Pancreas (tissue), 10 donors: ENCODE measurements around the gene CARS1. TPM values are rescaled to one million over a fixed set of nuclear protein-coding genes. Genes with fewer than 3 reads are reported as not detected.
A peak's percentile ranks its signal among the peaks of the same experiment; 100 is the strongest.

Source experiments
- ATAC-seq, 4 donors: fragments of 200-7000 bp; cut with Tn5 transposase; one replicate each; pipeline versions ENCODE4 v1.8.0 to v1.9.1; 2020; ENCODE audit warnings: mild to moderate bottlenecking in 4 of 4, moderate library complexity in 4 of 4
- DNase-seq, 6 donors: peaks; one replicate each; pipeline ENCODE4 v3.0.0-alpha.2; 2020
- FAIRE-seq: peaks from 2 replicates; lab custom pipeline; 2012; peaks lifted over from hg19 to GRCh38; lab: Jason Lieb, UNC
- H3K27ac ChIP-seq, 4 donors: fragments of 200-600 bp; sonication (generic); 1 replicate in 3 of 4; 2 replicates in 1 of 4; pipeline versions ENCODE4 v1.5.0 to v1.8.0; 2020
- H3K27me3 ChIP-seq, 4 donors: fragments of 200-600 bp; one replicate each; pipeline ENCODE4 v1.8.0; 2021
- H3K36me3 ChIP-seq, 3 donors: fragments of 200-600 bp; sonication (generic) in 1 of 3; one replicate each; pipeline versions ENCODE4 v1.5.0 to v1.8.0; 2020 to 2021
- H3K4me1 ChIP-seq, 3 donors: fragments of 200-600 bp; one replicate each; pipeline ENCODE4 v1.8.0; 2021
- H3K4me3 ChIP-seq, 4 donors: fragments of 200-600 bp; sonication (generic) in 2 of 4; one replicate each; pipeline versions ENCODE4 v1.5.0 to v1.8.0; 2020 to 2021
- H3K9me3 ChIP-seq, 4 donors: fragments of 200-600 bp; one replicate each; pipeline ENCODE4 v1.8.0; 2021
- WGBS, 2 donors: extraction: QIAGEN DNeasy Blood & Tissue Kit; methylation state at CpG; one replicate each; pipeline ENCODE4 v1.1.7; 2013; 5-methylcytosine and 5-hydroxymethylcytosine counted together
- intact Hi-C, 3 donors: fragments of 100-400 bp; cut with DNase I; formaldehyde crosslinking; loops; one replicate each; pipeline versions ENCODE4 v1.11.1 to v1.14.2; 2022
- polyA plus RNA-seq, 2 donors: library from polyadenylated mRNA; stranded (reverse); fragments of 200-250 nt; gene quantifications; one replicate each; pipeline ENCODE4 v1.2.3, GENCODE V29; 2013
- total RNA-seq, 6 donors: library from RNA; stranded (reverse); fragmentation: NEBNext Ultra II Directional in 4 of 6; extraction: Animal tissue kit (Norgen Biotek cat#: 25700) in 4 of 6; gene quantifications; one replicate each; pipeline versions ENCODE4 v1.2.1 to v1.2.4, GENCODE V29; 2021 to 2023
- TF ChIP-seq, protein P1 (sequence below), 4 donors: fragments of 200-600 bp; sonication (generic) in 3 of 4; IDR thresholded peaks; one replicate each; pipeline versions ENCODE4 v1.5.0 to v1.8.0; 2021; ENCODE audit warnings: antibody characterized with exemption in 4 of 4
- donor health status: healthy with polysubstance abuse.
- donor health status: DM: no; HTN: no; CAD: no; lungs with moderate emphysema.
- donor health status: DM: no; HTN: no; CAD: no.
- donor health status: control.
- donor health status: control.
- donor health status: Bipolar disorder and iron deficiency.
- donor health status: DM: yes; HTN: yes; CAD: no.
- donor health status: DM: no; HTN: no; CAD: no.
- donor health status: DM: no; HTN: no; CAD: no.
- donor health status: DM: yes; HTN: yes; CAD: no.

Gene CARS1
- total and polyA plus RNA-seq, 8 donors = 14.8 to 65.0 (median 19.8) TPM

DNA sequence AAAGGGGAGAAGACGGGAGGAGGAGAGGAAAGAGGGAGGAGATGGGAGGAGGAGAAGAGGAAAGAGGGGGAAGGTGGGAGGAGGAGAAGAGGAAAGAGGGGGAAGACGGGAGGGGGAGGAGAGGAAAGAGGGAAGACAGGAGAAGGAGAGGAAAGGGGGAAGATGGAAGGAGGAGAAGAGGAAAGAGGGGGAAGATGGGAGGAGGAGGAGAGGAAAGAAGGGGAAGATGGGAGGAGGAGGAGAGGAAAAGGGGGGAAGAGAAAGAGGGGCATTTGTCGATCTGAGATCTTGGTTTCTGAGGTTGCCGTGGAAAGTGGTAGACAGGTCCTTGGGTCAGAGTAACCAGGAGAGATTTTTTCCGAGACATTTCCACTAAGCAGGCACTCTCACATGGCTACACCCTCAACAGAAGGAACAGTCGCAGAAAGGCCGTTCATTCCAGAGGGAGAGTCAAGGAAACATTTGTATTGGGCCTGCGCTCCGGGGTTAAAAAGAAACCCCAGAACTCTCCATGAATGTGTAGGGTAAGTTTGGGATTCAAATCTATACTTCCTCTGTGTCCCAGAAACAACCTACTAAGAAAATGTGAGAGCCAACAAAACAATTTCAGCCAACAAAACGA is 39.8 kb upstream of the CARS1 start:
- DNase-seq (no peak), ATAC-seq (no peak), FAIRE-seq (no peak)
- TF ChIP-seq, protein P1, sequence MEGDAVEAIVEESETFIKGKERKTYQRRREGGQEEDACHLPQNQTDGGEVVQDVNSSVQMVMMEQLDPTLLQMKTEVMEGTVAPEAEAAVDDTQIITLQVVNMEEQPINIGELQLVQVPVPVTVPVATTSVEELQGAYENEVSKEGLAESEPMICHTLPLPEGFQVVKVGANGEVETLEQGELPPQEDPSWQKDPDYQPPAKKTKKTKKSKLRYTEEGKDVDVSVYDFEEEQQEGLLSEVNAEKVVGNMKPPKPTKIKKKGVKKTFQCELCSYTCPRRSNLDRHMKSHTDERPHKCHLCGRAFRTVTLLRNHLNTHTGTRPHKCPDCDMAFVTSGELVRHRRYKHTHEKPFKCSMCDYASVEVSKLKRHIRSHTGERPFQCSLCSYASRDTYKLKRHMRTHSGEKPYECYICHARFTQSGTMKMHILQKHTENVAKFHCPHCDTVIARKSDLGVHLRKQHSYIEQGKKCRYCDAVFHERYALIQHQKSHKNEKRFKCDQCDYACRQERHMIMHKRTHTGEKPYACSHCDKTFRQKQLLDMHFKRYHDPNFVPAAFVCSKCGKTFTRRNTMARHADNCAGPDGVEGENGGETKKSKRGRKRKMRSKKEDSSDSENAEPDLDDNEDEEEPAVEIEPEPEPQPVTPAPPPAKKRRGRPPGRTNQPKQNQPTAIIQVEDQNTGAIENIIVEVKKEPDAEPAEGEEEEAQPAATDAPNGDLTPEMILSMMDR (IDR thresholded peaks at IDR 0.05) = no peak
- H3K27me3 ChIP-seq = no peaks in the 10 kb centered on the region
- intact Hi-C loops = no loop called here
- no peaks in the 10 kb centered on the region for H3K36me3 ChIP-seq
- WGBS, 2 donors = 82 to 87% methylated on average over 10 of the region's 10 CpGs
- no peaks in the 10 kb centered on the region for H3K4me1 ChIP-seq
- no peaks in the 10 kb centered on the region for H3K9me3 ChIP-seq
- no peak overlapping the region for H3K27ac ChIP-seq
- no peak overlapping the region for H3K4me3 ChIP-seq

DNA sequence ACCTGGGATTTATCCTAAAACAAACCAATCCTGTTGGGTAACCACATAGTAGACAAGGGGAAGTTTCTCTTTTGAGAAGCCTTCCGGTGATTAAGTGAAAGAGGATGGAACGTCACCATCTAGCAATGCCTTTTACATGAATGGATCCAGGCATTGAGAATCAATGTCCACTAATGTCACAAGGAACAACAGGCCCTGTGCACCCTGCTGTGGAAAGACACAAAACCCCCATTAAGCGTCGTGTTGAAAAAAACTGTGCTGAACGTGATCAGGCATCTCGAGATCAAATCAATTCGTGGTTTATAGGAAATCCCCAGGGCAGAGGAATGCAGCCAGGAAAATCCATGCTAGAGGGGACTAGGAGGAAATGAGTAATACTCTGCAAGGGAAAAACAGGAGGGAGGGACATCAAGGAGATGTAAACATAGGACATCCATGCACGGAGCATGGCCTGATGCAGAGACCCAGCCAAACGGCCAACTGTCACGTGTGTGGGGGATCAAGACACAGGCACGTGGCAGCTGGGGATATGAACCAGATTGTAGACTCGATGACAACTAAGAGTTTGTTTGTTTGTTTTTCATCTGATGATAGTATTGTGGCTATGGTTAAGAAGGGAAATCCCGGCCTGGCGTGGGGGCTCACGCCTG is 38.6 kb upstream of the CARS1 start:
- TF ChIP-seq, protein P1 (IDR thresholded peaks at IDR 0.05) = no peak
- FAIRE-seq (no peak), ATAC-seq (peak in 2 of 4 donors; percentile 34 to 55), DNase-seq (no peak)
- Histone ChIP-seq H3K27ac (peak overlapping the region in 2 of 4 donors; percentile 22 to 39), H3K4me1 (no peaks in the 10 kb centered on the region), H3K27me3 (no peaks in the 10 kb centered on the region), H3K9me3 (no peaks in the 10 kb centered on the region), H3K36me3 (no peaks in the 10 kb centered on the region), H3K4me3 (no peak overlapping the region)
- intact Hi-C loops = no loop called here
- WGBS, 2 donors = 66 to 68% methylated on average over 15 of the region's 15 CpGs

DNA sequence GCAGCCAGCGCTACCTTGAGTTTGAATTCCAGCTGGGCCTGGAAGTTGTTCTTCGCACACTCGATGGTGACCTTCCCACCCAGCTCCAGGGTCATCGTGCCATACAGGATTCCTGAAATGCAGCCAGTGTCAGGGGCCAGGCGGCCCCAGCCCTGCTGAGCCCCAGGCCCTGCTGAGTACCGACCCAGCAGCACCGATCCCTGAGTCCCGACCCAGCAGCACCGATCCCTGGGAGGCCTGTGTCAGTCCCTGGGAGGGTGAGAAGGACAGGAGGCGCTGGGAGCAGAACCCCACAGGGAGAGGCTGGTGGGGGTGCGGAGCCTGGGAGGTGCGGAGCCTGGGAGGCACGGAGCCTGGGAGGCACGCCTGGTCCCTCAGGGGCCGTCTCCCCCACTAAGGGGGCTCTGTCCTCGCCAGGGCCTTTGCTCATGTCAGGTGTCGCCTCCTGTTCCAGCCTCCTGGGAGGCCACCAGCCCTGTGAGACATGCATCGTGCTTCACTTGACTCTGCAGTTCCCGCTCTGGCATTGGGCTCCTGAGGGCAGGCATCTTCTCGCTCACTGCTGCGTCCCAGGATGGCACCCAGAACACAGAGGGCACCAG is 37.1 kb upstream of the CARS1 start:
- Histone ChIP-seq H3K27ac (no peak overlapping the region), H3K27me3 (no peaks in the 10 kb centered on the region), H3K4me1 (no peaks in the 10 kb centered on the region), H3K4me3 (no peak overlapping the region), H3K36me3 (no peaks in the 10 kb centered on the region), H3K9me3 (no peaks in the 10 kb centered on the region)
- intact Hi-C loops = loop anchor here in 2 of 3 donors (5.0 kb wide), 1 partner anchor 57 kb away; no protein-coding TSS in a partner anchor
- DNase-seq (peak in 1 of 6 donors; percentile 70), FAIRE-seq (no peak), ATAC-seq (no peak)
- 88 to 94% methylated on average over 21 of the region's 21 CpGs for WGBS, 2 donors
- TF ChIP-seq, protein P1 (IDR thresholded peaks at IDR 0.05) = no peak

DNA sequence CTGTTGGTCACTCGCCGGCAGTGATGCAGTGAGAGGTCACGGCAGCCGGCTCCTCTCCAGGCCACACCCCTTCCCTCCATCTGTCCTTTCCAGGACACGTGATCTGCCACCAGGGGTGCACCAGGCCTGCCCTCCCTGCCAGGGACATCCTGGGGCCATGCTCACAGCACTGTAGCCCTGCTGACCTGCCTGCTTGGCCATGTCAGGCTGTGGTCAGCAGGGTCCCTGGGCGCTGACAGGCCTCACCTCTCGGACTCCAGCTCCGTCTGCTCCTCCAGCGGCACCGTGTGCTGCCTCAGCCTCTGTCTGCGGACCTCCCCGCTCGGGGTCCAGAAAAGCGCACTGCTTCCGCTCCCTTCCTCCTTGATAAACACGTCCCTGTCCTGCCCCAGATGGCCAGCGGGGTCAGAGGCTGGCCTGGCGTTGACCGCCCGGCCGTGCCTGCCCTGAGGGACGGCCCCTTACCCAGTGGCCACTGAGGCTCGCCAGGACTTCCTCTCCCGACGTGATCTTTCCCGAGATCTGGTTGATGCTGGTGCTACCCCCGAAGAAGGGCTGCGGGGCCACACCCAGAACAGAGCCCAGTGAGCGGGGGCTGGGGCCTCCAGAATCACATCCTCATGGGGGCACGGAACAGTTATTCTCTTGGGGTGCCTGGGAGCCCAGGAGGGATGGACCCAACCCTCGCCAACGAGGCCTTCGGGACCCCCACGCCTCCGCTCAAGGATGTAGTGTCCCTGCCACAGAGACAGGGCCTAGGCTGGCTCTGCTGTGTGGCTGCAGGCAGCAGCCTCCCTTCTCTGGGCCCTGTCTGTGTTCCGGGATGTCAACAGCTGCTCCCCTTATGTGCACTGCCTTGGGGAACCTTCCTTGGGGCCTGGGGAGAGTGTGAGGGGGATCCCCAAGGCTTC is 36.3 kb upstream of the CARS1 start:
- ATAC-seq (no peak), DNase-seq (peak in 2 of 6 donors; percentile 52 to 73), FAIRE-seq (no peak)
- no peaks in the 10 kb centered on the region for H3K4me1 ChIP-seq
- H3K36me3 ChIP-seq = no peaks in the 10 kb centered on the region
- no peak overlapping the region for H3K4me3 ChIP-seq
- WGBS, 2 donors = 86 to 87% methylated on average over 36 of the region's 36 CpGs
- intact Hi-C loops = loop anchor here in 2 of 3 donors (5.0 kb wide), 1 partner anchor 56 kb away; no protein-coding TSS in a partner anchor
- TF ChIP-seq, protein P1 (IDR thresholded peaks at IDR 0.05) = no peak
- no peaks in the 10 kb centered on the region for H3K9me3 ChIP-seq
- no peak overlapping the region for H3K27ac ChIP-seq
- H3K27me3 ChIP-seq = no peaks in the 10 kb centered on the region
